WERI-Rb-1 (cell line): ENCODE measurements around the gene PSMF1.
A peak's percentile ranks its signal among the peaks of the same experiment; 100 is the strongest.

Experiments used
- DNase-seq: peaks from one replicate; pipeline ENCODE4 v3.0.0-alpha.2; 2020
- H3K27ac ChIP-seq: fragments of 250-450 bp; sonication (Bioruptor Pico); 2 replicates; pipeline ENCODE4 v1.5.1; 2020; ENCODE audit warnings: mild to moderate bottlenecking, moderate library complexity
- H3K27me3 ChIP-seq: fragments of 250-450 bp; sonication (Bioruptor Pico); 2 replicates; pipeline ENCODE4 v1.5.1; 2021; ENCODE audit warnings: mild to moderate bottlenecking, low read depth, moderate library complexity; ENCODE audit not compliant: insufficient read depth, severe bottlenecking
- H3K36me3 ChIP-seq: fragments of 250-450 bp; sonication (Bioruptor Pico); 2 replicates; pipeline ENCODE4 v1.5.1; 2020; ENCODE audit warnings: mild to moderate bottlenecking, moderate library complexity
- H3K4me3 ChIP-seq: 2 replicates; pipeline ENCODE4 v1.5.1; 2011; ENCODE audit warnings: low read depth, mild to moderate bottlenecking, control low read depth, low read length
- H3K9me3 ChIP-seq: fragments of 250-450 bp; sonication (Bioruptor Pico); 2 replicates; pipeline ENCODE4 v1.5.1; 2021; ENCODE audit warnings: mild to moderate bottlenecking, moderate library complexity; ENCODE audit not compliant: severe bottlenecking
- TF ChIP-seq, protein P1 (sequence below): IDR thresholded peaks from 2 replicates; pipeline ENCODE4 v1.5.1; 2011; ENCODE audit warnings: low read depth, mild to moderate bottlenecking, control low read depth, inconsistent platforms, low read length

The PSMF1 gene

DNA sequence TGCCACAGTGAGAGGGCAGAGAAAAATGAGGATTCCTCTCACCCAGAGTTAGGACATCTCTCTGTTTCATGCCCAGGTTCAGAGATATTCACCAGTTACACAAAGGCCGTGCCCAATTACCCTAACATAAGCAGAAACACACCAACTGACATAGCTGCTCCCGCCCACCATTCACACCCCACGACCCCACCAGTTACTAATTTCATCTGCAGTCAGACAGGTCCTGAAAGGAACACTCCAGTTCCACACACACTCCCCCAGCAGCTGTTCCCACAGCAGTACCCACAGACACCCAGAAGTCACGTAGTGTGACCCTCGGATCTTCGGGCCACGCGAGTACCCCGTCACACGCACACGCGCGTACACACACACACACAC is 65.8 kb downstream of the PSMF1 start:
- H3K9me3 ChIP-seq, result no peaks in the 10 kb centered on the region
- no peaks in the 10 kb centered on the region for H3K36me3 ChIP-seq
- TF ChIP-seq, protein P1, sequence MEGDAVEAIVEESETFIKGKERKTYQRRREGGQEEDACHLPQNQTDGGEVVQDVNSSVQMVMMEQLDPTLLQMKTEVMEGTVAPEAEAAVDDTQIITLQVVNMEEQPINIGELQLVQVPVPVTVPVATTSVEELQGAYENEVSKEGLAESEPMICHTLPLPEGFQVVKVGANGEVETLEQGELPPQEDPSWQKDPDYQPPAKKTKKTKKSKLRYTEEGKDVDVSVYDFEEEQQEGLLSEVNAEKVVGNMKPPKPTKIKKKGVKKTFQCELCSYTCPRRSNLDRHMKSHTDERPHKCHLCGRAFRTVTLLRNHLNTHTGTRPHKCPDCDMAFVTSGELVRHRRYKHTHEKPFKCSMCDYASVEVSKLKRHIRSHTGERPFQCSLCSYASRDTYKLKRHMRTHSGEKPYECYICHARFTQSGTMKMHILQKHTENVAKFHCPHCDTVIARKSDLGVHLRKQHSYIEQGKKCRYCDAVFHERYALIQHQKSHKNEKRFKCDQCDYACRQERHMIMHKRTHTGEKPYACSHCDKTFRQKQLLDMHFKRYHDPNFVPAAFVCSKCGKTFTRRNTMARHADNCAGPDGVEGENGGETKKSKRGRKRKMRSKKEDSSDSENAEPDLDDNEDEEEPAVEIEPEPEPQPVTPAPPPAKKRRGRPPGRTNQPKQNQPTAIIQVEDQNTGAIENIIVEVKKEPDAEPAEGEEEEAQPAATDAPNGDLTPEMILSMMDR, result no peak
- peak overlapping the region; percentile 48 for H3K4me3 ChIP-seq
- no peak for DNase-seq
- H3K27me3 ChIP-seq, result peaks cover 13% of the 10 kb centered on the region
- no peak overlapping the region for H3K27ac ChIP-seq

DNA sequence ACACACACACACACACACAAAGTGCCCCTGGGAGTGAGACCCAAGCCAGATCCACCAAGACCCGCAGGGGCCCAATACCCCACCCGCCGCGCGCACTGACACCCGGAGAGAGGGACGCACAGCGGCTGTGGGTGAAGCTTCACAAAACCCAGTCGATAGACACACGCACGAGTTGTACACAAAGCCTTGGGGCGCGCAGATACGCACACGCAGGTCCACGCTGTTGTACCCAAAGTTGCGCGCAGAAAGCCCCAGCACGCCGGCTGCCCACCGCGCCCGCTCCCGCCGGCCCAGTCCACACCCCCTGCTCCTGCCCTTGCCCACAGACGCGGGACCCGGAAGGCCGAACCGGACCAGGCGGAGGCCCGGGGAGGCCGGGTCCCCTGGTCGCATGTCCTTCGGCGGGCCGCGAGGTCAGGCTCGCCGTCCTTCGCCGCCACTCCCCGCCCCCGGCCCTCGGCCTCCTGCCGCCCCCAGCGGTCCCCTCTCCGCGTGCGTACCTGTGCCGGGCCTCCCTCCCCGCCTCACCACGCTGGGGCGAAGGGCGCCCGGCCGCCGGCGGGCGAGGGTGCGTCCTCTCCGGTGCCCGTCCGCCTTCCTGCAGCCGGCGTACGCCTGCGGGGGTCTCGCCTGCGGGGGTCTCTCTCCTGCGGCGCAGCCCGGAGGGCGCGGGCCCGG is 66.4 kb downstream of the PSMF1 start, which contains the start of gene TMEM74B:
TMEM74B (minus strand) TSS at position 344 of the 678 bp plus-strand sequence. CDS start 1,180 bp downstream, outside the sequence.
- Histone ChIP-seq H3K4me3 (peak within 1 kb of the TSS; percentile 48), H3K36me3 (no peaks in the 10 kb centered on the region), H3K27me3 (peaks cover 13% of the 10 kb centered on the region), H3K27ac (no peak within 1 kb of the TSS), H3K9me3 (no peaks in the 10 kb centered on the region)
- TF ChIP-seq, protein P1, result no peak
- DNase-seq, result peak; percentile 24

DNA sequence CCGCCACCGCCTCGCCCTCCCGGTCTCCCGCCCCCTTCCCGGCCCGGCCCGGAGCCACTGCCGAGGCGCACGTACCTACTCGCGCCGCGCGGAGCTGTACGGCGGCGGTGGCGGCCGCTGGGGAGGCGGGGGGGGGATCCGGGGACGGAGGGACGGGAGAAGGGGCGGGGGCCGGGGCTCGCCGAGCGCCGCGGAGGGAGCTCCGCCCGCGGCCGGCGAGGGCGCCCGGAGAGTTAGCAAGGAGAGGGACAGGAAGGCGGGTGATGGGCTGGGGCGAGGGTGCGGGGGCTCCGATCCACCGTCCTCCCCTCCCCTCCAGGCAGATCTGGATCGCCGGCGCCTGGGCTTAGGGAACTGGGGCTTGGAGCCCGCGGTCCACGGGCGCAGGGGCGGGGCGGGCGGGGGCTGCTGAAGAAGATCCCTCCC is 66.9 kb downstream of the PSMF1 start:
- DNase-seq, result peak; percentile 35
- peaks cover 13% of the 10 kb centered on the region for H3K27me3 ChIP-seq
- H3K27ac ChIP-seq, result no peak overlapping the region
- H3K4me3 ChIP-seq, result peak overlapping the region; percentile 48
- TF ChIP-seq, protein P1, result no peak
- no peaks in the 10 kb centered on the region for H3K9me3 ChIP-seq
- H3K36me3 ChIP-seq, result no peaks in the 10 kb centered on the region

DNA sequence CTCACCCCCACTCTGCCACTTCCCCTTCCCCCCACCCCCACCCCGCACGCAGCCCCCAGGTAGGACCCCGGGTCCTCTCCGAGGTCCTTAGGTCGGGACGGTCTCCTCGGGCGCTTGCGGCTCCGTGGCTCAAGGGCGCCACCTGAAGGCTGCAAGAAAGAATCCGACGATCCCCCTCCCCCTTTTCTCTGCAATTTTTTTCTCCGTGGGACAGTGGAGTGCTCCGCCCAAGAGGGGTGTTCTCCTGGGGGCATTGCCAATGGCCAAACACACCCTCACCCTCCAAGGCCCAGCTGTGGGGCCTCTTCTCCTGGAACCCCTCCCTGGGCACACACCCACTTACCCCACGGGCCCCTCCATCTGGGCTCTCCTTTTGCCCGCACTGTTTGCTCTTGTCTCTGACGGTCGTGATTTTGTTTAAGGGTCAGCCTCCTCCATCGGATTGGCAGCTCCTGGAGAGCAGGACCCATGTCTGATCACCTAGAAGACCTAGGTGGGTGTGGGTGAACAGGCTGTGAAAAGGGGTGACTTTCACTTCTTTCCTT is 67.5 kb downstream of the PSMF1 start:
- Histone ChIP-seq H3K27me3 (peaks cover 13% of the 10 kb centered on the region), H3K9me3 (no peaks in the 10 kb centered on the region), H3K27ac (no peak overlapping the region)

DNA sequence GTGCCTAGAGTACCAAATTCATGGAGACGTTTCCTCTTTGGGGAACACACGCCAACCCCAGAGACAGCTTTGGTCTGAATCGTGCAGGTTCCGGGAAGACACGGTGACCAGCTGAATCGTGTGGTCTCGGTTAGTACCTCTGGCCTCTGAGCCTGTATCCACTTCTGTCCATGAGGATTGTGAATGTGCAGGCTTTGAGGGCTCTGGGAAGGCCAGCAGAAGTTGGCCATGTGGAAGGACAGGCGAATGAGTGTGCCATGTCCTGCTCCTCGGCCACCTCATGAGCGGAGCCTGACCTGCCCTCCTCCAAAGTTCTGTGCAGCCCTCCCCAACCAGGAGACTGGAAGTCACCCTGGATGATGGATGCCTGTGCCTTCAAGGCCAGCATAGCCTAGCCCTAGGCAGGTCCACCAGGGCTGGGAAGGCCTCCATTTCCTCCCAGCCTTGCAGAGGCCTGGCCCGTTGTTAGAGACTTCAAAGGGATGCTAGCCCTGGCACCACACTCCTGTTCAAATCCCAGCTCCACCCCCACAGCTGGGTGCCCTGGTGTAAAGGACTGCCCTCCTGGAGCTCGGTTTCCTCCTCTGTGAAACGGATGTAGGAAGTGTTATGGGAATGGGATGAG is 68.1 kb downstream of the PSMF1 start:
- DNase-seq, result no peak
- Histone ChIP-seq H3K9me3 (no peaks in the 10 kb centered on the region), H3K27me3 (peaks cover 13% of the 10 kb centered on the region), H3K27ac (no peak overlapping the region), H3K4me3 (no peak overlapping the region), H3K36me3 (no peaks in the 10 kb centered on the region)
- TF ChIP-seq, protein P1, result no peak

More for the DNA sequence above, 67.5 kb downstream of the PSMF1 start:
- DNase-seq, result peak; percentile 73
- TF ChIP-seq, protein P1, result peak; percentile 83
- Histone ChIP-seq H3K36me3 (no peaks in the 10 kb centered on the region), H3K4me3 (peak overlapping the region; percentile 48)
